SK-N-MC (cell line): ENCODE results near the gene RAP1GAP2.

ENCODE experiments used
- DNase-seq: peaks from one replicate; pipeline ENCODE4 v3.0.0-alpha.2; 2011; ENCODE audit warnings: low read depth, low spot score
- H3K27ac ChIP-seq: fragments of 200-600 bp; sonication (generic); 2 replicates; pipeline ENCODE4 v1.5.1; 2016; ENCODE audit warnings: mixed run types
- H3K36me3 ChIP-seq: fragments of 200-600 bp; sonication (generic); 2 replicates; pipeline ENCODE4 v1.6.1; 2017; ENCODE audit warnings: antibody characterized with exemption, low read length, mixed read lengths; ENCODE audit not compliant: insufficient read depth
- H3K4me3 ChIP-seq: fragments of 200-600 bp; sonication (generic); 2 replicates; pipeline ENCODE4 v1.5.1; 2016
- H3K9ac ChIP-seq: fragments of 200-600 bp; sonication (generic); 2 replicates; pipeline ENCODE4 v1.8.0; 2017; ENCODE audit warnings: mixed run types, mixed read lengths; ENCODE audit not compliant: insufficient read length
- H3K9me3 ChIP-seq: fragments of 200-600 bp; sonication (generic); 2 replicates; pipeline ENCODE4 v1.6.1; 2017; ENCODE audit warnings: low read depth, mild to moderate bottlenecking, antibody characterized with exemption, low read length, moderate library complexity, mixed read lengths
- EZH2 ChIP-seq: fragments of 200-600 bp; sonication (generic); IDR thresholded peaks from one replicate; pipeline ENCODE4 v1.6.1; 2017; ENCODE audit warnings: antibody characterized with exemption
- FOXP2 ChIP-seq: optimal IDR thresholded peaks from 2 replicates; pipeline ENCODE3; 2011; ENCODE audit warnings: mild to moderate bottlenecking, moderate library complexity; ENCODE audit not compliant: insufficient read depth; ENCODE audit errors: extremely low read length, control extremely low read depth
- POLR2AphosphoS5 ChIP-seq: IDR thresholded peaks from 2 replicates; pipeline ENCODE4 v1.6.1; 2012; ENCODE audit warnings: mild to moderate bottlenecking, low read depth, low read length, borderline replicate concordance

The RAP1GAP2 gene

GRCh38 chr17:2835780-2836179, 39.5 kb downstream of the RAP1GAP2 start:
- H3K9ac ChIP-seq, result no peak overlapping the region
- no peaks in the 10 kb centered on the region for H3K9me3 ChIP-seq
- no peak for DNase-seq
- no peak overlapping the region for H3K27ac ChIP-seq
- no peak overlapping the region for H3K4me3 ChIP-seq
- H3K36me3 ChIP-seq, result no peaks in the 10 kb centered on the region
- TF ChIP-seq POLR2AphosphoS5 (no peak), EZH2 (no peak), FOXP2 (no peak)

GRCh38 chr17:2837147-2837561, 40.9 kb downstream of the RAP1GAP2 start:
- no peak for DNase-seq
- Histone ChIP-seq H3K9ac (no peak overlapping the region), H3K4me3 (no peak overlapping the region), H3K36me3 (no peaks in the 10 kb centered on the region), H3K27ac (no peak overlapping the region), H3K9me3 (no peaks in the 10 kb centered on the region)
- TF ChIP-seq FOXP2 (no peak), POLR2AphosphoS5 (no peak), EZH2 (no peak)

GRCh38 chr17:2841606-2842005, 45.4 kb downstream of the RAP1GAP2 start:
- TF ChIP-seq POLR2AphosphoS5, result no peak
- no peak for TF ChIP-seq EZH2
- TF ChIP-seq FOXP2, result no peak
- Histone ChIP-seq H3K9ac (no peak overlapping the region), H3K36me3 (no peaks in the 10 kb centered on the region), H3K4me3 (no peak overlapping the region), H3K9me3 (no peaks in the 10 kb centered on the region), H3K27ac (no peak overlapping the region)
- no peak for DNase-seq

GRCh38 chr17:2842464-2842863, 46.2 kb downstream of the RAP1GAP2 start:
- H3K9ac ChIP-seq, result no peak overlapping the region

GRCh38 chr17:2844416-2844815, 48.2 kb downstream of the RAP1GAP2 start:
- no peak overlapping the region for H3K27ac ChIP-seq
- no peaks in the 10 kb centered on the region for H3K36me3 ChIP-seq
- TF ChIP-seq POLR2AphosphoS5 (no peak), EZH2 (no peak), FOXP2 (no peak)
- no peak for DNase-seq
- no peaks in the 10 kb centered on the region for H3K9me3 ChIP-seq
- H3K9ac ChIP-seq, result no peak overlapping the region
- no peak overlapping the region for H3K4me3 ChIP-seq

More at GRCh38 chr17:2842464-2842863, 46.2 kb downstream of the RAP1GAP2 start:
- Histone ChIP-seq H3K36me3 (no peaks in the 10 kb centered on the region), H3K9me3 (no peaks in the 10 kb centered on the region), H3K27ac (no peak overlapping the region), H3K4me3 (no peak overlapping the region)
- DNase-seq, result no peak
- TF ChIP-seq POLR2AphosphoS5, result no peak
- no peak for TF ChIP-seq EZH2
- no peak for TF ChIP-seq FOXP2

GRCh38 chr17:2847381-2848333, 51.4 kb downstream of the RAP1GAP2 start:
- Histone ChIP-seq H3K36me3 (no peaks in the 10 kb centered on the region), H3K9ac (no peak overlapping the region), H3K27ac (no peak overlapping the region), H3K4me3 (no peak overlapping the region), H3K9me3 (no peaks in the 10 kb centered on the region)
- DNase-seq, result no peak
- TF ChIP-seq POLR2AphosphoS5 (no peak), FOXP2 (no peak), EZH2 (no peak)

- no peak for DNase-seq
- no peak overlapping the region for H3K9ac ChIP-seq
- H3K27ac ChIP-seq, result no peak overlapping the region
- TF ChIP-seq EZH2 (no peak), FOXP2 (no peak)
- H3K36me3 ChIP-seq, result no peaks in the 10 kb centered on the region
- no peaks in the 10 kb centered on the region for H3K9me3 ChIP-seq
- H3K4me3 ChIP-seq, result no peak overlapping the region
These were observed 53.1 kb downstream of the RAP1GAP2 start for GRCh38 chr17:2849327-2849670.

- Histone ChIP-seq H3K9ac (no peak overlapping the region), H3K27ac (no peak overlapping the region), H3K4me3 (no peak overlapping the region), H3K36me3 (no peaks in the 10 kb centered on the region), H3K9me3 (no peaks in the 10 kb centered on the region)
- TF ChIP-seq POLR2AphosphoS5 (no peak), EZH2 (no peak), FOXP2 (no peak)
- no peak for DNase-seq
These were observed 54.8 kb downstream of the RAP1GAP2 start for GRCh38 chr17:2850991-2851390.
